H1 (cell line): ENCODE measurements around the gene TRNAU1AP. TPM values are rescaled to one million over a fixed set of nuclear protein-coding genes. Genes with fewer than 3 reads are reported as not detected.

Experiments used
- CTCF ChIA-PET: fragments of 300-600 bp; sonication (Branson Sonifier 250); formaldehyde crosslinking; loops from one replicate; lab custom pipeline; 2021; ENCODE audit not compliant: partially characterized antibody; lab: Charles Lee
- POLR2A ChIA-PET: fragments of 300-600 bp; sonication (Branson Sonifier 250); formaldehyde crosslinking; loops from one replicate; lab custom pipeline; 2021; ENCODE audit warnings: inconsistent platforms; ENCODE audit not compliant: partially characterized antibody; lab: Charles Lee
- DNase-seq, 2 experiments: peaks; one replicate each; pipeline versions ENCODE4 v3.0.0 to v3.0.0-alpha.2; 2010 to 2022; ENCODE audit warnings: low spot score in 2 of 2, low read depth in 1 of 2, mixed read lengths in 1 of 2
- FAIRE-seq: peaks from 2 replicates; lab custom pipeline; 2011; peaks lifted over from hg19 to GRCh38; lab: Jason Lieb, UNC
- H2AFZ ChIP-seq: 2 replicates; pipeline ENCODE4 v1.8.1; 2012; ENCODE audit warnings: low read length, inconsistent platforms
- H2AK5ac ChIP-seq: 2 replicates; pipeline ENCODE4 v1.6.1; 2013; ENCODE audit warnings: low read depth, low read length
- H2BK120ac ChIP-seq: replicated peaks from 2 replicates; pipeline ENCODE3; 2013; ENCODE audit warnings: low read depth, low read length, inconsistent platforms
- H2BK12ac ChIP-seq: 2 replicates; pipeline ENCODE4 v1.6.1; 2013; ENCODE audit warnings: low read depth, low read length
- H2BK15ac ChIP-seq: 2 replicates; pipeline ENCODE4 v1.6.1; 2013; ENCODE audit warnings: low read length
- H2BK20ac ChIP-seq: 2 replicates; pipeline ENCODE4 v1.6.1; 2013; ENCODE audit warnings: low read length
- H2BK5ac ChIP-seq: 2 replicates; pipeline ENCODE4 v1.6.1; 2013; ENCODE audit warnings: low read depth, low read length
- H3K14ac ChIP-seq: 2 replicates; pipeline ENCODE4 v1.6.1; 2013; ENCODE audit warnings: inconsistent platforms; ENCODE audit not compliant: insufficient read length
- H3K18ac ChIP-seq: 2 replicates; pipeline ENCODE4 v1.6.1; 2013; ENCODE audit warnings: low read length; ENCODE audit errors: extremely low read depth
- H3K23ac ChIP-seq: 2 replicates; pipeline ENCODE4 v1.6.1; 2013; ENCODE audit warnings: inconsistent platforms; ENCODE audit not compliant: insufficient read length
- H3K23me2 ChIP-seq: 2 replicates; pipeline ENCODE4 v1.6.1; 2013; ENCODE audit warnings: low read depth, low read length
- H3K27ac ChIP-seq: 2 replicates; pipeline ENCODE4 v1.6.1; 2011; ENCODE audit warnings: low read depth, low read length, inconsistent platforms
- H3K27me3 ChIP-seq, 4 experiments: replicated peaks in 1 of 4; 1 replicate in 1 of 4; 2 replicates in 3 of 4; pipeline versions ENCODE4 v1.6.1 to v1.8.1; 2011 to 2013; ENCODE audit warnings: low read length in 3 of 4, mild to moderate bottlenecking in 3 of 4, inconsistent platforms in 2 of 4, mixed read lengths in 2 of 4, moderate library complexity in 1 of 4; ENCODE audit not compliant: control insufficient read depth in 3 of 4, insufficient read depth in 3 of 4; ENCODE audit errors: extremely low read depth in 1 of 4
- H3K36me3 ChIP-seq, 4 experiments: 2 replicates each; pipeline versions ENCODE4 v1.6.1 to v1.8.1; 2011 to 2013; ENCODE audit warnings: mild to moderate bottlenecking in 4 of 4, low read length in 3 of 4, moderate library complexity in 2 of 4, control low read depth in 1 of 4, inconsistent platforms in 1 of 4; ENCODE audit not compliant: insufficient read depth in 4 of 4, control insufficient read depth in 2 of 4
- H3K4ac ChIP-seq: replicated peaks from 2 replicates; pipeline ENCODE3; 2013; ENCODE audit warnings: low read length, low read depth, mixed read lengths, inconsistent platforms; ENCODE audit not compliant: insufficient read length
- H3K4me1 ChIP-seq, 4 experiments: replicated peaks in 1 of 4; 1 replicate in 1 of 4; 2 replicates in 3 of 4; pipeline versions ENCODE4 v1.6.1 to v1.8.1; 2011 to 2013; ENCODE audit warnings: low read length in 3 of 4, inconsistent platforms in 2 of 4, mixed read lengths in 1 of 4; ENCODE audit not compliant: insufficient read depth in 4 of 4, control insufficient read depth in 3 of 4
- H3K4me2 ChIP-seq, 2 experiments: 2 replicates each; pipeline versions ENCODE4 v1.6.1 to v1.8.1; 2011 to 2013; ENCODE audit warnings: low read depth in 2 of 2, low read length in 2 of 2, control low read depth in 1 of 2, inconsistent platforms in 1 of 2, mild to moderate bottlenecking in 1 of 2; ENCODE audit not compliant: insufficient read depth in 1 of 2
- H3K4me3 ChIP-seq, 4 experiments: fragments of 200-600, 300-600 bp in 1 of 4; sonication (generic), shearing (Covaris generic), sonication (Bioruptor Twin) in 1 of 4; 2 replicates each; pipeline versions ENCODE4 v1.5.1 to v1.8.1; 2011 to 2016; ENCODE audit warnings: low read length in 4 of 4, low read depth in 3 of 4, control low read depth in 2 of 4, inconsistent platforms in 2 of 4, mild to moderate bottlenecking in 2 of 4, mixed read lengths in 1 of 4, moderate library complexity in 1 of 4; ENCODE audit not compliant: insufficient read depth in 2 of 4; ENCODE audit errors: extremely low read depth in 1 of 4
- H3K56ac ChIP-seq: replicated peaks from 2 replicates; pipeline ENCODE3; 2013; ENCODE audit warnings: low read depth, mild to moderate bottlenecking, mixed read lengths, low read length, inconsistent platforms; ENCODE audit not compliant: insufficient read length
- H3K79me1 ChIP-seq: 2 replicates; pipeline ENCODE4 v1.6.1; 2013; ENCODE audit warnings: low read depth, low read length, control low read depth
- H3K79me2 ChIP-seq, 2 experiments: 2 replicates each; pipeline versions ENCODE4 v1.6.1 to v1.8.1; 2012 to 2013; ENCODE audit warnings: low read length in 2 of 2, mild to moderate bottlenecking in 2 of 2, inconsistent platforms in 1 of 2; ENCODE audit not compliant: insufficient read depth in 2 of 2, control insufficient read depth in 1 of 2
- H3K9ac ChIP-seq, 4 experiments: replicated peaks in 1 of 4; 1 replicate in 1 of 4; 2 replicates in 3 of 4; pipeline versions ENCODE4 v1.6.1 to v1.8.1; 2011 to 2013; ENCODE audit warnings: low read depth in 3 of 4, low read length in 3 of 4, control low read depth in 2 of 4, mild to moderate bottlenecking in 2 of 4, moderate library complexity in 2 of 4, inconsistent platforms in 1 of 4; ENCODE audit errors: extremely low read depth in 1 of 4
- H3K9me3 ChIP-seq, 2 experiments: 2 replicates each; pipeline versions ENCODE4 v1.6.1 to v1.8.1; 2012 to 2013; ENCODE audit warnings: mild to moderate bottlenecking in 2 of 2, moderate library complexity in 2 of 2, control low read depth in 1 of 2, inconsistent platforms in 1 of 2, low read depth in 1 of 2, low read length in 1 of 2, mixed read lengths in 1 of 2; ENCODE audit not compliant: insufficient read depth in 2 of 2
- H4K20me1 ChIP-seq, 2 experiments: replicated peaks in 1 of 2; 2 replicates each; pipeline versions ENCODE3 to v1.8.1; 2011 to 2013; ENCODE audit warnings: inconsistent platforms in 2 of 2, low read length in 2 of 2, mild to moderate bottlenecking in 1 of 2; ENCODE audit not compliant: insufficient read depth in 2 of 2, control insufficient read depth in 1 of 2
- H4K5ac ChIP-seq: 2 replicates; pipeline ENCODE4 v1.6.1; 2013; ENCODE audit warnings: low read length, low read depth, mixed read lengths, inconsistent platforms; ENCODE audit not compliant: insufficient read length
- H4K8ac ChIP-seq: 2 replicates; pipeline ENCODE4 v1.8.0; 2013; ENCODE audit warnings: mild to moderate bottlenecking, moderate library complexity, low read length, inconsistent platforms; ENCODE audit not compliant: insufficient read depth; ENCODE audit errors: extremely low read depth
- H4K91ac ChIP-seq: replicated peaks from 2 replicates; pipeline ENCODE3; 2013; ENCODE audit warnings: low read length, mixed read lengths, inconsistent platforms; ENCODE audit not compliant: insufficient read length
- CEBPB ChIP-seq: IDR thresholded peaks from 2 replicates; pipeline ENCODE4 v1.6.1; 2012; ENCODE audit warnings: low read depth, low read length
- CHD1 ChIP-seq: IDR thresholded peaks from 2 replicates; pipeline ENCODE4 v1.6.1; 2012; ENCODE audit warnings: low read depth, low read length, improper control_type of control experiment
- EGR1 ChIP-seq: IDR thresholded peaks from 2 replicates; pipeline ENCODE4 v1.6.1; 2011; ENCODE audit warnings: low read depth, low read length, borderline replicate concordance
- GABPA ChIP-seq: IDR thresholded peaks from 2 replicates; pipeline ENCODE4 v1.6.1; 2011; ENCODE audit warnings: mild to moderate bottlenecking, low read length, moderate library complexity, borderline replicate concordance; ENCODE audit not compliant: insufficient read depth
- GTF2F1 ChIP-seq: IDR thresholded peaks from 2 replicates; pipeline ENCODE4 v1.6.1; 2012; ENCODE audit warnings: low read depth, low read length, improper control_type of control experiment, borderline replicate concordance
- JUN ChIP-seq: IDR thresholded peaks from 2 replicates; pipeline ENCODE4 v1.6.1; 2011; ENCODE audit warnings: low read depth, mild to moderate bottlenecking, improper control_type of control experiment, low read length
- JUND ChIP-seq: IDR thresholded peaks from 2 replicates; pipeline ENCODE4 v1.6.1; 2011; ENCODE audit warnings: mild to moderate bottlenecking, improper control_type of control experiment, low read length
- KDM1A ChIP-seq: fragments of 200-600, 300-600 bp; sonication (generic); IDR thresholded peaks from 2 replicates; pipeline ENCODE4 v1.7.1; 2016; ENCODE audit warnings: mild to moderate bottlenecking, low read length, borderline replicate concordance
- KDM4A ChIP-seq: IDR thresholded peaks from one replicate; pipeline ENCODE4 v1.7.1; 2012; ENCODE audit warnings: low read depth, mild to moderate bottlenecking, moderate library complexity, low read length, inconsistent platforms; ENCODE audit not compliant: severe bottlenecking
- MAX ChIP-seq: IDR thresholded peaks from 2 replicates; pipeline ENCODE4 v1.6.1; 2012; ENCODE audit warnings: inconsistent platforms
- NRF1 ChIP-seq: IDR thresholded peaks from 2 replicates; pipeline ENCODE4 v1.6.1; 2011; ENCODE audit warnings: mild to moderate bottlenecking, low read depth, low read length, improper control_type of control experiment
- POLR2A ChIP-seq, 2 experiments: IDR thresholded peaks; 1 replicate in 1 of 2; 2 replicates in 1 of 2; pipeline ENCODE4 v1.6.1; 2011; ENCODE audit warnings: low read depth in 2 of 2, low read length in 2 of 2, mild to moderate bottlenecking in 2 of 2; ENCODE audit errors: control extremely low read depth in 1 of 2
- SP1 ChIP-seq: IDR thresholded peaks from 2 replicates; pipeline ENCODE4 v1.6.1; 2011; ENCODE audit warnings: low read depth, low read length
- SUZ12 ChIP-seq: fragments of 200-600 bp; sonication (generic); IDR thresholded peaks from 2 replicates; pipeline ENCODE4 v1.6.1; 2012; ENCODE audit warnings: mild to moderate bottlenecking, inconsistent platforms, low read length, moderate library complexity, mixed read lengths
- TBP ChIP-seq: IDR thresholded peaks from 2 replicates; pipeline ENCODE4 v1.6.1; 2011; ENCODE audit warnings: low read depth, low read length, improper control_type of control experiment
- TEAD4 ChIP-seq: IDR thresholded peaks from 2 replicates; pipeline ENCODE4 v1.6.1; 2012; ENCODE audit warnings: low read depth, low read length, inconsistent platforms, mixed read lengths
- WGBS, 2 experiments: shearing (Covaris generic) in 1 of 2; methylation state at CpG; one replicate each; pipeline versions ENCODE4 v1.1.6 to v1.1.7; 2013 to 2015; ENCODE audit warnings: low lambda C conversion rate in 2 of 2, mixed read lengths in 2 of 2, inconsistent platforms in 1 of 2, low coverage in 1 of 2, missing lambda C conversion rate in 1 of 2; ENCODE audit not compliant: insufficient replicate concordance in 2 of 2, insufficient coverage in 1 of 2, insufficient read length in 1 of 2; ENCODE audit errors: extremely low coverage in 1 of 2, missing lambda C conversion rate in 1 of 2; 5-methylcytosine and 5-hydroxymethylcytosine counted together
- polyA plus RNA-seq, 7 experiments: library from polyadenylated mRNA; depleted of rRNA in 3 of 7; stranded (reverse) in 5 of 7; unstranded in 2 of 7; fragments of >200 nt in 5 of 7; fragments of 200-250 nt in 2 of 7; gene quantifications; 1 replicate in 5 of 7; 2 replicates in 1 of 7; 4 replicates in 1 of 7; pipeline versions ENCODE4 v1.2.1 to v1.2.3, GENCODE V29; 2011 to 2013; ENCODE audit warnings: missing spikeins in 2 of 7, mixed read lengths in 2 of 7
- total RNA-seq: library from RNA; stranded (reverse); fragmentation: NEBNext Ultra II Directional; extraction: Animal tissue kit (Norgen Biotek cat#: 25700); gene quantifications from 2 replicates; pipeline ENCODE4 v1.2.1, GENCODE V29; 2021

Gene TRNAU1AP
- total and polyA plus RNA-seq, 2 of the 8 experiments (the other 6 are each of a cell fraction or from before 2014, with no cell fraction given), result 35.2 to 37.1 TPM

- Histone ChIP-seq H3K4me2 (no peak overlapping the region), H3K4me3 (no peak overlapping the region), H2AK5ac (no peak overlapping the region), H3K27me3 (no peaks in the 10 kb centered on the region; a peak in 1 of 7 replicates), H3K9me3 (no peaks in the 10 kb centered on the region), H2BK5ac (no peak overlapping the region), H2BK12ac (no peak overlapping the region), H4K20me1 (peaks cover 2 to 8% of the 10 kb centered on the region in 2 experiments), H2AFZ (no peak overlapping the region), H3K4me1 (no peaks in the 10 kb centered on the region), H4K91ac (no peak overlapping the region), H3K27ac (no peak overlapping the region), H4K5ac (no peak overlapping the region), H3K36me3 (peaks cover 25 to 42% (median 40%) of the 10 kb centered on the region in 4 experiments), H4K8ac (no peak overlapping the region), H3K23ac (no peak overlapping the region), H3K9ac (no peak overlapping the region), H2BK15ac (no peak overlapping the region), H2BK20ac (no peak overlapping the region), H2BK120ac (no peak overlapping the region), H3K79me2 (no peaks in the 10 kb centered on the region), H3K79me1 (no peaks in the 10 kb centered on the region), H3K56ac (no peak overlapping the region), H3K23me2 (no peaks in the 10 kb centered on the region), H3K4ac (no peak overlapping the region), H3K18ac (no peak overlapping the region), H3K14ac (no peak overlapping the region)
- POLR2A ChIA-PET, result interaction anchor here (0.7 to 9.6 kb wide), 10 partner anchors 10 to 42 kb away, joined by 3 to 118 read pairs (median 4); partner anchors contain the start of gene TRNAU1AP
- 97% methylated on average over 6 of the region's 6 CpGs; no CpG with 5 or more reads in 1 of the 2 experiments for WGBS, 2 experiments
- DNase-seq (no peak), FAIRE-seq (no peak)
- CTCF ChIA-PET, result interaction anchor here (0.6 to 1.7 kb wide), 2 partner anchors 16 to 64 kb away, joined by 3 to 5 read pairs; no protein-coding TSS in a partner anchor
- no peak for TF ChIP-seq JUN
- TF ChIP-seq JUND, result no peak
- no peak for TF ChIP-seq GABPA
- no peak for TF ChIP-seq EGR1
- TF ChIP-seq CEBPB, result no peak
- no peak for TF ChIP-seq TBP
- no peak for TF ChIP-seq CHD1
- TF ChIP-seq KDM4A, result no peak
- no peak for TF ChIP-seq POLR2A (IDR thresholded peaks at IDR 0.05; ENCODE audit: control extremely low read depth in 1 of 2, low read depth in 2 of 2, low read length in 2 of 2)
- no peak for TF ChIP-seq NRF1
- no peak for TF ChIP-seq MAX
- no peak for TF ChIP-seq TEAD4
- no peak for TF ChIP-seq SP1
- TF ChIP-seq KDM1A, result no peak
- no peak for TF ChIP-seq GTF2F1
- no peak for TF ChIP-seq SUZ12
Measured at GRCh38 chr1:28538286-28538685, 14.6 kb upstream of the TRNAU1AP start.
